Glomerular endothelial cell (primary cell): ENCODE data around the gene HS1BP3. TPM values are rescaled to one million over a fixed set of nuclear protein-coding genes. Genes with fewer than 3 reads are reported as not detected.

ENCODE experiments used
- DNase-seq: peaks from one replicate; pipeline ENCODE4 v3.0.0-alpha.2; 2011; ENCODE audit warnings: low read depth, low spot score; ENCODE audit errors: extremely low read depth
- total RNA-seq: library from RNA; depleted of rRNA; stranded (reverse); fragments of >200 nt; gene quantifications from 2 replicates; pipeline ENCODE4 v1.2.3, GENCODE V29; 2015

The HS1BP3 gene
- total RNA-seq: 48.5 and 52.3 TPM in 2 replicates

DNA sequence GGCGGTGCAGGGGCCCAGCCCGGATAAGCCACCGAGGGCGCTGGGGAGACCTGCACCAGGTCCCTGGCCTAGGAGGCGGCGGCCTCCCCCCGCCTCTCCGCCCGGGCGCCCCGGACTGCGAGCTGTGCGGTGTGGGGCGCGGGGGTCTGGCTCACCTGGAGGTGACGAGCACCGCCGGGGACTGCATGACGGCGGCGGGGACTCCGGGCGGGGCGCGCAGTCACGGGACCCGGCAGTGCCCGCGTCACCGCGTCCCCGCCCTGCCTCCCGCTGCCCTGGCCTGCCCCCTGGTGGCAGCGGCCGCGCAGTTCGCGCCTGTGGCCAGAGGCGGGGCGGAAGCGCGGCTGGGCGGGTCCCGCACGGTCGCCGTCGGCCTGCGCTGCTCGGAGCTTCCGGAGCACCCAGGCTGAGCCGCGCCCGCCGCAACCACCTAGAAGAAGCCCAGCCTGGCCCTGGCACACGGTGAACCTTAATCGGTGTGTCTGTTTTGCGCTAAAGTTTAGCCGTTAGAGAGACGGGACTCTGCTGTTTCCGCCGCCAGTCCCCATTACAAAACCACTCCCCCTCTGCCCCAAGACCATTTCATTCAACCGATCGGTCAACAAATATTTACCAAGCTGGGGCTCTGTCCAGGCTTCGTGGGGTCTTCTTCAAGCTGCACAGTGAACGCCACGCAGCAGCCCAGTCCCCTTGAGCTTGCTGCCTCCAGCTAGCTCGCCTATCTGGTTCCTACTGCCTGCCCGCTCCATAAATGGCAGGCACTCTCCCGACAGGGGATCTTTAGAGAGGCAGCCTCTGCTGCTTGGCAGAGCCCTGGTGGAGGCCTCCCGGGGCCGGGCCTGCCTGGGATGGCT is at the start of gene HS1BP3:
HS1BP3 (minus strand) TSS at position 222 of the 854 bp plus-strand sequence; CDS start at position 187, 35 bp downstream.
- no peak for DNase-seq

- no peak for DNase-seq
Measured at GRCh38 chr2:20698916-20699613, 48.2 kb upstream of the HS1BP3 start.

DNA sequence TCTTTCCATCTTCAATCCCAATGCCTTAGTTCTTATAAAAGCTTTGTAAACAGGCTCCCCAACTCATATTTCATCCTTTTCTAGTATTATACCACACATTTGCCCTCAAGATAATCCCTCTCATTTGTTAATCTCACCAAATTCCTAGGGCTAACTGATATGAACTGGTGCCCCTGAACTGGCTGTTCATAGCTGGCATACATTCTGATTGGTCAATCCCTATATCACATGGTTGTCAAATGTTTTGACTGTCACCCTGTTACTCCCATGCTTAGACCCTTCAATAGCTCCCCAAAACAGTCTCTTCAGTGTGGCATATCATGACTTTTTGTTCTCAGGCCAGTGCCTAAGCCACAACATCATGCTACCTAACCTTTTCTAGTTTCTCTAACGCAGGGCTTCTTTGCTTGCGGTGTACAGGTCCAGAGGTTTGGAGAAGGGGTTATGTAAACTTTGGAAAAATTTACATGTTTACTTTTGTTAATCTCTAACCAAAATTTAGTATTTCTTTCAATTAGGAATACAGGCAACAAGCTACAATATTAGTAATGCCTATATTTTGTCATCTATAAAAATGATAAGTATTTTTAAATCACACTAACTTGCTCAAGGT is 46.5 kb upstream of the HS1BP3 start:
- DNase-seq: no peak

GRCh38 chr2:20696366-20696765 is 45.5 kb upstream of the HS1BP3 start:
- no peak for DNase-seq

DNA sequence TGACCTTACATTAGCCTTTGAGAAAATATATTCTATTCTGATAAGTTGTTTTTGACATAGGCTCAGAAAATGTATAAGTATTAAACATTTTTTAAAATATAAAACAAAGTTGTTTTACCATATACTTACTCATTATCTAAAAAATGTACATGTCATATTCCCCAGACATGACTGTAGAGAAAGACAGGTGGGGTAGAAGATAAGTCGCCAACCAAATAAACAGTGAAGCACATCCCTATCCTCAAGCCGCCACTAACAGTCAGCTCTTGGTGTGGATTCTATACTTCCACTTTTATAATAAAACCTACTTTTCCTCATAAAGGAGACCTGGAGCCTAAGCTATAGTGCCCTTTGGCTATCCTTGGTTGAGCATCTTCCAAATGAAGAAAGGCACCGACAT is 42.4 kb upstream of the HS1BP3 start:
- DNase-seq: no peak

GRCh38 chr2:20692081-20692480 is 41.2 kb upstream of the HS1BP3 start:
- no peak for DNase-seq

- no peak for DNase-seq
Measured at GRCh38 chr2:20691076-20691734, 40.3 kb upstream of the HS1BP3 start.

DNA sequence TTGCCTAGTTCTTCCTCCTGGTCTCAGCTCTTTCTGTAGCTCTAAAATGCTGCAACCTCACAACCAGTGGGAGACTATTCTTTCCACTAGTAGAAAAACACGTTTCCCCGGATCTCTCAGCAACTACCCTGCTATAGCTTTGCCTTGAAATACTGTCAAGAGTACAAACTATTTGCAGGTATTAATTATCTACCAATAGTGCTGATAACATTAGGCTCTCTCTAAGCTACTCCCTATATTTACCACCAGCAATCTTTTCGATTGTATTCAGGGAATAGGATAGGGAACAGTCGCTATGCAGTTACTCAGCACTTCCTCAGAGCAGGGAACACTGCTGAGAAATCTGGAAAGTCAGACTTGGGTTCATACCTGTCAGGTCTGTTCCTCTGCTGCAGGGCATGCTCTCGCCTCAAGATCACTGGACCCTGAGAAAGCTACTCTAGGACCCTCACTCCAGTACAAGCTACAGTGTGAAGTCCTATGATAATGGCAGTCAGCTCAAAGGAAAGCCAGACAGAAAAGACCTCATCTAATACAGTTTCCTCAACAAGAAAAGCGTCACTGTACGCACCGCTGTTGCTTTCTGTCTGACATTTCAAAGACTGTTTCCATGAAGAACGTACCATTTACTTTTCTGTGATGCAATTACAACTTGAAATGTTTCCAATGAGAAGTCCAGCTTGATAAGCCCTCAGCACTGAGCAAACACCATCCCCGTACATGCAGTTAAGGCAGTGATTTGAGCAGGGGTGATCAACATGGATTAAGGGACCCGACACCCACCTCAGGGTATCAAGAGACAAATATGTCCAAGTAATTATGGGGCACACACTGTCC is 38.7 kb upstream of the HS1BP3 start:
- no peak for DNase-seq

DNA sequence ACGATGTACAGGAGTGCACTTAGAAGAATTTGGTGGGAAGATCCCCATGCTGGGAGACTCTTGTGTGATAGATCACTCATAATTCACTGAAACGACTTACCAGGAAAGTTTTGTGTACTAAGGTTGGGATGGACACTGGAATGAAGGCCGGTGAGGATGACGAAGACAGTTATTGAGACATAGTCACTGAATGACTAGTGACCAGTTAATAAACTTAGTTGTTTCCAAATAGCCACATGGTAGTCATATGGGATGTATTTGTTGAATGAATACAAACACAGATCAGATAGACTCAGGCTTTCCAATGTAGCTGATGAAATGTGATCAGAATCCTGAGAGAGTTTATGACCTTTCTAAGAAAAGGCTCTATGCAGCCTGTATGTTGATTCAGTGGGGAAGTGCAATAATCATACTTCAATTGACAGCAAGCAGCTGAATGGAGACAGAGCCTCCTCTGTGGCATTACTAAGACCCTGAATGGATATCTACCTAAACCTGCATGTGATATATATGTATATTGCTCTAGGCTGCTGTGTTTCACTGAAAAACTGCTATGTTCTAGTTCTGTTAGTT is 36.4 kb upstream of the HS1BP3 start:
- no peak for DNase-seq

- DNase-seq: no peak
Measured at GRCh38 chr2:20684581-20685063, 33.7 kb upstream of the HS1BP3 start.

DNA sequence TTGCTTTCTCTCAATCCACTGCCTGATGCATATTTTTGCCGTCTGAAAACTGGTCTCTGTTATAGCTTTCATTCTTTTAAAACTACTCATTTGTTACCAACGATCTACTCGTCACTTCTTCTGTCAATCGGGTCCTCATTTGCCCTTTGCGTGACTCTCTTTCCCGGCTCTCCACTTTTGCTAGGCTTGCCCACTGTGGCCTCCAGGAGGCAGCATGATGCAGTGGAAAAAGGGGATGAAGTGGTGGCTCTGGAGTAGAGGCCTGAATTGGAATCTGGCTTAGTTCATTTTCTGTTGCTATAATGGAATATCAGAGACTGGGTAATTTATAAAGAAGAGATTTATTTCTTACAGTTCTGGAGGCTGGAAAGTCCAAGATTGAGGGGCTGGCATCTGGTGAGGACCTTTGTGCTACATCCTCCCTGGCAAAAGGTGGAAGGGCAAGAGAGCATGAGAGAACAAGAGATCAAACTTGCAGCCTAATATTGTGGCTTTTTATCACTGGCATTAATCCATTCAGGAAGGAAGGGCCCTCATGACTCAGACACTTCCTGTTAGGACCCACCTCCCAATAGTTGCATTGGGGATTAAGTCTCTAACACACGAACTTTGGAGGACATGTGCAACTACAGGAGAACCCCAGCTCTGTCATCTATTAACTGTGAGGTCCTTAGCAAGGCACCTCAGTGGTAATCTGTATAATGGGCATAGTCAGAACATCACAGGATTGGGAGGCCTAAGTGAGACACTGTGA is 31.4 kb upstream of the HS1BP3 start:
- no peak for DNase-seq

GRCh38 chr2:20680744-20681375 is 30.0 kb upstream of the HS1BP3 start:
- DNase-seq: no peak

- DNase-seq: no peak
Measured at GRCh38 chr2:20678780-20679179, 27.9 kb upstream of the HS1BP3 start.

DNA sequence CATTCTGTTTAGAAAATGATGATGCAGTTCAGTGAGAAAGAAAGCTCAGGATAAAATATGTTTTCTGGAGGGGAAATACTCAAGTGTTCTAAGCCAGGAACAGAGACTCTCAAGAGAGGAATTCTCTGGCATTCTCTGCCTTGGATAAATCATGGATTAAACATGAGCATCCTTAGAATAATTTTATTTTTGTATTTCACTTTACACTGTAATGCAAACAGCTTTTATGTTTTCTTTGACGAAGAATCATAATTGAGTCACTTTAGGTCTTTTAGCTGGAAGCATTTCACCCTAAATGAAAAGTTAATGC is 27.1 kb upstream of the HS1BP3 start:
- no peak for DNase-seq

GRCh38 chr2:20677301-20678085 is 26.6 kb upstream of the HS1BP3 start:
- DNase-seq: no peak

- DNase-seq: no peak
Measured at GRCh38 chr2:20676353-20677215, 25.7 kb upstream of the HS1BP3 start.
